ENCODE results near the gene TEX2. TPM values are rescaled to one million over a fixed set of nuclear protein-coding genes. Genes with fewer than 3 reads are reported as not detected.

TEX2 gene
- total RNA-seq, 1 experiment from 2014 or later, result 20.2 TPM

- CTCF ChIA-PET, result no interaction called here
Measured at GRCh38 chr17:64109400-64109799, 153.7 kb downstream of the TEX2 start.

DNA sequence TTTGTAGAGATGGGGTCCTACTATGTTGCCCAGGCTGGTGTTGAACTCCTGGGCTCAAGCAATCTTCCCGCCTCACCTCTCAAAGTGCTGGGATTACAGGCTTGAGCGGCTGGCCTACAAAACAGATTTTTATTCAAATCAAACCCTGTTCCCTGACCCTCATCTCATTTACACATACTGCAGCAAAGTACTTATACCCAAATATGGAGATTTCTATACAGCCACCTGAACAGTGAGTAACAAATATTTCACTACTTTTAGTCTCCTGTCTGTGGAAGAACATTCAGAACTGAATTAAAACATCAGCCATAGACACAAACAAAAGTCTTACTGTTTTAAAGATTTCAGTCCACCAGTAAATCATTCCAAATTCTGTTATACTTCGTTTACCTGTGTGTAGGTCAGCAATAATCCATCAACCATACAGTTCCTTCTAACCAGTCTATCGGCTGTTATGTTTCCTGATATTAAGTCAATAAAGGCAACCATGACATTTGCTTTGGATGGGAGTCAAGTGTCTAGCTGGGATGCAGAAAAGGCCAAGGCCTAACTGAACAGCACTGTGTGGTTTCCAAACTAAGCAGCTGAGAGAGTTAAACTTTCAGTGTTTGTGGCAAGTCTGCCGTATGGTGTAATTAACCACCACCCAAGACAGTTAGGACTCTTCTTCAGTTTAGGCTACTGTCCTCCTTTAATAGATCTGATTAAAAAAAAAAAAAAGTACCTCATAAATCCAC lies 155.4 kb downstream of the TEX2 start:
- CTCF ChIA-PET, result no interaction called here

More at GRCh38 chr17:64109400-64109799, 153.7 kb downstream of the TEX2 start:
- TF ChIP-seq, protein P1, sequence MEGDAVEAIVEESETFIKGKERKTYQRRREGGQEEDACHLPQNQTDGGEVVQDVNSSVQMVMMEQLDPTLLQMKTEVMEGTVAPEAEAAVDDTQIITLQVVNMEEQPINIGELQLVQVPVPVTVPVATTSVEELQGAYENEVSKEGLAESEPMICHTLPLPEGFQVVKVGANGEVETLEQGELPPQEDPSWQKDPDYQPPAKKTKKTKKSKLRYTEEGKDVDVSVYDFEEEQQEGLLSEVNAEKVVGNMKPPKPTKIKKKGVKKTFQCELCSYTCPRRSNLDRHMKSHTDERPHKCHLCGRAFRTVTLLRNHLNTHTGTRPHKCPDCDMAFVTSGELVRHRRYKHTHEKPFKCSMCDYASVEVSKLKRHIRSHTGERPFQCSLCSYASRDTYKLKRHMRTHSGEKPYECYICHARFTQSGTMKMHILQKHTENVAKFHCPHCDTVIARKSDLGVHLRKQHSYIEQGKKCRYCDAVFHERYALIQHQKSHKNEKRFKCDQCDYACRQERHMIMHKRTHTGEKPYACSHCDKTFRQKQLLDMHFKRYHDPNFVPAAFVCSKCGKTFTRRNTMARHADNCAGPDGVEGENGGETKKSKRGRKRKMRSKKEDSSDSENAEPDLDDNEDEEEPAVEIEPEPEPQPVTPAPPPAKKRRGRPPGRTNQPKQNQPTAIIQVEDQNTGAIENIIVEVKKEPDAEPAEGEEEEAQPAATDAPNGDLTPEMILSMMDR (IDR thresholded peaks at IDR 0.05; ENCODE audit: insufficient read depth in 1 of 2, low read depth in 1 of 2, low read length in 1 of 2, severe bottlenecking in 1 of 2, unreplicated experiment in 1 of 2), result no peak
- Histone ChIP-seq H3K27me3 (replicated peaks; ENCODE audit: control insufficient read depth, insufficient read depth, low read length) (no peaks in the 10 kb centered on the region), H3K4me1 (peaks cover 18% of the 10 kb centered on the region), H3K4me3 (ENCODE audit: low read depth, low read length) (no peak overlapping the region), H3K9me3 (no peaks in the 10 kb centered on the region), H3K36me3 (ENCODE audit: control insufficient read depth, insufficient read depth, low read length) (no peaks in the 10 kb centered on the region)
- POLR2A ChIA-PET, result no interaction called here
- H3K36me3 Mint-ChIP-seq (ENCODE audit: insufficient read depth, unreplicated experiment), result peaks cover 5% of the 10 kb centered on the region
- no peak overlapping the region for H3K27ac Mint-ChIP-seq (ENCODE audit: unreplicated experiment)
- intact Hi-C loops (cut with micrococcal nuclease; ENCODE audit: unreplicated experiment), result no loop called here
- peaks cover 29% of the 10 kb centered on the region for H3K4me1 Mint-ChIP-seq (ENCODE audit: low read depth, unreplicated experiment)
- no peak for DNase-seq
- H3K9me3 Mint-ChIP-seq (ENCODE audit: unreplicated experiment), result no peaks in the 10 kb centered on the region
- no peak overlapping the region for H3K4me3 Mint-ChIP-seq (ENCODE audit: unreplicated experiment)
- no TSS peak for BruUV-seq (replicated peaks)
- H3K27me3 Mint-ChIP-seq (ENCODE audit: insufficient read depth, unreplicated experiment), result no peaks in the 10 kb centered on the region

DNA sequence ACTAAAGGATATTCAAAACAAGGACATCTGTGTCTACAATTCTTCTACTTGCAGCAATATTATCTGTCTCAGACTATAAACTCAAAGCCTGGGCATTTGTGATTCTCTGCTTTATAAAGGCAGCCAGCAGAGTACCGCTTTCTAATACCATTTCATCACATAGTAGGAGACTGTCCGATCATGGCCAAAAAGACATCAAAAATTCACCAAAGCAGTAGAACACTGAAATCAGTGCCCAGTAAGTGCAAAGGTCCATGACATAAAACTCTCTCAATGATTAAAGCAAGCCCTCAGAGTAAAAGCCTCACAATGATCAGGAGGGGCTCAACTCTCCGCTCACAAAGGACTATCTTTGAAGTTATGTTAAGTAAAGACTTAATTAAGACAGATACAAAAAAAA lies 156.1 kb downstream of the TEX2 start:
- H3K9me3 ChIP-seq, result no peaks in the 10 kb centered on the region
- Mint-ChIP-seq H3K27ac (ENCODE audit: unreplicated experiment) (no peak overlapping the region), H3K27me3 (ENCODE audit: insufficient read depth, unreplicated experiment) (no peaks in the 10 kb centered on the region), H3K9me3 (ENCODE audit: unreplicated experiment) (no peaks in the 10 kb centered on the region), H3K4me3 (ENCODE audit: unreplicated experiment) (no peak overlapping the region), H3K4me1 (ENCODE audit: low read depth, unreplicated experiment) (peaks cover 29% of the 10 kb centered on the region), H3K36me3 (ENCODE audit: insufficient read depth, unreplicated experiment) (no peaks in the 10 kb centered on the region)
- ChIA-PET POLR2A (no interaction called here), CTCF (no interaction called here)
- H3K36me3 ChIP-seq (ENCODE audit: control insufficient read depth, insufficient read depth, low read length), result no peaks in the 10 kb centered on the region
- intact Hi-C loops (cut with micrococcal nuclease; ENCODE audit: unreplicated experiment), result no loop called here
- H3K4me3 ChIP-seq (ENCODE audit: low read depth, low read length), result no peak overlapping the region
- BruUV-seq (replicated peaks), result no TSS peak
- H3K4me1 ChIP-seq, result peaks cover 18% of the 10 kb centered on the region
- TF ChIP-seq, protein P1 (IDR thresholded peaks at IDR 0.05; ENCODE audit: insufficient read depth in 1 of 2, low read depth in 1 of 2, low read length in 1 of 2, severe bottlenecking in 1 of 2, unreplicated experiment in 1 of 2), result no peak
- H3K27me3 ChIP-seq (replicated peaks; ENCODE audit: control insufficient read depth, insufficient read depth, low read length), result no peaks in the 10 kb centered on the region
- DNase-seq, result no peak

More for the DNA sequence above, 155.4 kb downstream of the TEX2 start:
- H3K4me3 Mint-ChIP-seq (ENCODE audit: unreplicated experiment), result no peak overlapping the region
- Histone ChIP-seq H3K9me3 (no peaks in the 10 kb centered on the region), H3K27me3 (replicated peaks; ENCODE audit: control insufficient read depth, insufficient read depth, low read length) (no peaks in the 10 kb centered on the region), H3K36me3 (ENCODE audit: control insufficient read depth, insufficient read depth, low read length) (no peaks in the 10 kb centered on the region), H3K4me3 (ENCODE audit: low read depth, low read length) (no peak overlapping the region), H3K4me1 (peaks cover 18% of the 10 kb centered on the region)
- H3K27ac Mint-ChIP-seq (ENCODE audit: unreplicated experiment), result no peak overlapping the region
- no peak for DNase-seq
- H3K4me1 Mint-ChIP-seq (ENCODE audit: low read depth, unreplicated experiment), result peaks cover 29% of the 10 kb centered on the region
- intact Hi-C loops (cut with micrococcal nuclease; ENCODE audit: unreplicated experiment), result no loop called here
- no TSS peak for BruUV-seq (replicated peaks)
- POLR2A ChIA-PET, result no interaction called here
- H3K36me3 Mint-ChIP-seq (ENCODE audit: insufficient read depth, unreplicated experiment), result peaks cover 2% of the 10 kb centered on the region
- H3K9me3 Mint-ChIP-seq (ENCODE audit: unreplicated experiment), result no peaks in the 10 kb centered on the region
- TF ChIP-seq, protein P1 (IDR thresholded peaks at IDR 0.05; ENCODE audit: insufficient read depth in 1 of 2, low read depth in 1 of 2, low read length in 1 of 2, severe bottlenecking in 1 of 2, unreplicated experiment in 1 of 2), result no peak
- no peaks in the 10 kb centered on the region for H3K27me3 Mint-ChIP-seq (ENCODE audit: insufficient read depth, unreplicated experiment)
